Left ventricle myocardium inferior (tissue), 1 donor: Measurements from ENCODE around the gene TMC7. TPM values are rescaled to one million over a fixed set of nuclear protein-coding genes. Genes with fewer than 3 reads are reported as not detected.
"Not testable (repeated sequence)": the region's sequence is repeated elsewhere in the genome, so short reads cannot be mapped to it uniquely, and the experiment has no call there.

Experiments used
- DNase-seq: peaks from one replicate; pipeline ENCODE4 v3.0.0-alpha.2; 2020
- H3K27ac ChIP-seq: fragments of 200-600 bp; replicated peaks from 2 replicates; pipeline ENCODE4 v1.8.0; 2021
- H3K27me3 ChIP-seq: fragments of 200-600 bp; 2 replicates; pipeline ENCODE4 v1.8.0; 2021; ENCODE audit warnings: low read depth
- H3K36me3 ChIP-seq: fragments of 200-600 bp; 2 replicates; pipeline ENCODE4 v1.8.0; 2021
- H3K4me1 ChIP-seq: fragments of 200-600 bp; 2 replicates; pipeline ENCODE4 v1.8.0; 2021
- H3K4me3 ChIP-seq: fragments of 200-600 bp; 2 replicates; pipeline ENCODE4 v1.8.0; 2021; ENCODE audit warnings: mild to moderate bottlenecking, moderate library complexity
- H3K9me3 ChIP-seq: fragments of 200-600 bp; replicated peaks from 2 replicates; pipeline ENCODE4 v1.8.0; 2021
- CTCF ChIP-seq: fragments of 200-600 bp; IDR thresholded peaks from 2 replicates; pipeline ENCODE4 v1.8.0; 2021; ENCODE audit warnings: antibody characterized with exemption, mild to moderate bottlenecking, borderline replicate concordance
- intact Hi-C: fragments of 100-400 bp; cut with micrococcal nuclease; formaldehyde crosslinking; loops from one replicate; pipeline ENCODE4 v1.11.0; 2022
- total RNA-seq: library from RNA; stranded (reverse); fragmentation: NEBNext Ultra II Directional; extraction: Animal tissue kit (Norgen Biotek cat#: 25700); gene quantifications from one replicate; pipeline ENCODE4 v1.2.1, GENCODE V29; 2021
- donor health status: DM: no; HTN: yes; CAD: no; lungs with severe emphysema.

The TMC7 gene
- total RNA-seq, 1 donor from 2014 or later, result 0.69 TPM

GRCh38 chr16:18984435-18985005, 786 bp downstream of the TMC7 start:
- no peak for TF ChIP-seq CTCF

GRCh38 chr16:18985256-18985655, 1.5 kb downstream of the TMC7 start:
- H3K9me3 ChIP-seq, H3K27me3 ChIP-seq, DNase-seq, intact Hi-C loops, H3K4me3 ChIP-seq, H3K27ac ChIP-seq, H3K36me3 ChIP-seq: not testable (repeated sequence)
- peaks cover 17% of the 10 kb centered on the region for H3K4me1 ChIP-seq

More at GRCh38 chr16:18984435-18985005, 786 bp downstream of the TMC7 start:
- intact Hi-C loops, result no loop called here
- DNase-seq, result no peak
- H3K27ac ChIP-seq, result peak overlapping the region; percentile 83
- H3K4me3 ChIP-seq, result peak overlapping the region; percentile 82
- no peaks in the 10 kb centered on the region for H3K27me3 ChIP-seq
- no peaks in the 10 kb centered on the region for H3K9me3 ChIP-seq
- H3K36me3 ChIP-seq, result no peaks in the 10 kb centered on the region
- peaks cover 17% of the 10 kb centered on the region for H3K4me1 ChIP-seq

GRCh38 chr16:18991731-18992130, 8.0 kb downstream of the TMC7 start:
- H3K36me3 ChIP-seq, intact Hi-C loops, H3K27me3 ChIP-seq, H3K4me1 ChIP-seq, H3K9me3 ChIP-seq, H3K27ac ChIP-seq, H3K4me3 ChIP-seq, DNase-seq: not testable (repeated sequence)

- H3K27me3 ChIP-seq, H3K36me3 ChIP-seq, H3K27ac ChIP-seq, intact Hi-C loops, H3K4me3 ChIP-seq, DNase-seq, H3K9me3 ChIP-seq, H3K4me1 ChIP-seq: not testable (repeated sequence)
Measured at GRCh38 chr16:18993531-18993930, 9.8 kb downstream of the TMC7 start.

- H3K36me3 ChIP-seq, intact Hi-C loops, H3K27me3 ChIP-seq, H3K4me3 ChIP-seq, H3K4me1 ChIP-seq, H3K27ac ChIP-seq, DNase-seq, H3K9me3 ChIP-seq: not testable (repeated sequence)
Measured at GRCh38 chr16:18994181-18994580, 10.4 kb downstream of the TMC7 start.

GRCh38 chr16:18995406-18995805, 11.7 kb downstream of the TMC7 start:
- H3K27ac ChIP-seq, H3K27me3 ChIP-seq, DNase-seq, H3K4me3 ChIP-seq, intact Hi-C loops, H3K4me1 ChIP-seq, H3K9me3 ChIP-seq, H3K36me3 ChIP-seq: not testable (repeated sequence)

GRCh38 chr16:18996536-18996935, 12.8 kb downstream of the TMC7 start:
- H3K27me3 ChIP-seq, H3K27ac ChIP-seq, H3K9me3 ChIP-seq, H3K4me1 ChIP-seq, DNase-seq, intact Hi-C loops, H3K4me3 ChIP-seq, H3K36me3 ChIP-seq: not testable (repeated sequence)

GRCh38 chr16:18997001-18997400, 13.3 kb downstream of the TMC7 start:
- H3K4me3 ChIP-seq, intact Hi-C loops: not testable (repeated sequence)

GRCh38 chr16:18999045-18999393, 15.3 kb downstream of the TMC7 start:
- Histone ChIP-seq H3K9me3 (no peaks in the 10 kb centered on the region), H3K4me1 (no peaks in the 10 kb centered on the region), H3K4me3 (no peak overlapping the region), H3K27me3 (no peaks in the 10 kb centered on the region), H3K27ac (peak overlapping the region; percentile 19), H3K36me3 (no peaks in the 10 kb centered on the region)
- no peak for TF ChIP-seq CTCF
- DNase-seq, result no peak
- intact Hi-C loops, result no loop called here

More at GRCh38 chr16:18997001-18997400, 13.3 kb downstream of the TMC7 start:
- not testable (repeated sequence) for H3K27ac ChIP-seq, DNase-seq, H3K9me3 ChIP-seq, H3K4me1 ChIP-seq, H3K27me3 ChIP-seq, H3K36me3 ChIP-seq
